Fibroblast of gingiva (primary cell): ENCODE results near the gene MRPL21.
"Not testable (repeated sequence)": the region's sequence is repeated elsewhere in the genome, so short reads cannot be mapped to it uniquely, and the experiment has no call there.

Experiments used
- DNase-seq: peaks from one replicate; pipeline ENCODE4 v3.0.0-alpha.2; 2011; ENCODE audit warnings: low read depth

MRPL21 gene

GRCh38 chr11:68911731-68912130 is 8.1 kb upstream of the MRPL21 start:
- no peak for DNase-seq

GRCh38 chr11:68910965-68911364 is 7.3 kb upstream of the MRPL21 start:
- no peak for DNase-seq

GRCh38 chr11:68908273-68908672 is 4.6 kb upstream of the MRPL21 start:
- no peak for DNase-seq

- no peak for DNase-seq
Observed at GRCh38 chr11:68905421-68906360, 2.1 kb upstream of the MRPL21 start.

- DNase-seq: no peak
Observed at GRCh38 chr11:68904248-68904847, 716 bp upstream of the MRPL21 start.

GRCh38 chr11:68900835-68901381 is 2.7 kb downstream of the MRPL21 start:
- no peak for DNase-seq

GRCh38 chr11:68897441-68897840 is 6.2 kb downstream of the MRPL21 start:
- no peak for DNase-seq

GRCh38 chr11:68896171-68896959 is 7.3 kb downstream of the MRPL21 start:
- DNase-seq: no peak

GRCh38 chr11:68893282-68893681 is 10.3 kb downstream of the MRPL21 start:
- DNase-seq: no peak

- no peak for DNase-seq
Observed at GRCh38 chr11:68892576-68892975, 11.1 kb downstream of the MRPL21 start.

GRCh38 chr11:68891351-68891948 is 12.2 kb downstream of the MRPL21 start:
- no peak for DNase-seq

GRCh38 chr11:68890490-68891231 is 13.0 kb downstream of the MRPL21 start:
- peak; percentile 96 for DNase-seq

GRCh38 chr11:68889948-68890446 is 13.6 kb downstream of the MRPL21 start:
- peak; percentile 97 for DNase-seq

- DNase-seq: not testable (repeated sequence)
Observed at GRCh38 chr11:68884827-68885226, 18.8 kb downstream of the MRPL21 start.

GRCh38 chr11:68882391-68882790 is 21.2 kb downstream of the MRPL21 start:
- no peak for DNase-seq

GRCh38 chr11:68881320-68881719 is 22.3 kb downstream of the MRPL21 start:
- DNase-seq: no peak

GRCh38 chr11:68880851-68881250 is 22.8 kb downstream of the MRPL21 start:
- DNase-seq: no peak

- DNase-seq: no peak
Observed at GRCh38 chr11:68878022-68878421, 25.6 kb downstream of the MRPL21 start.

- DNase-seq: no peak
Observed at GRCh38 chr11:68872216-68873003, 31.2 kb downstream of the MRPL21 start.

GRCh38 chr11:68870470-68870869 is 33.2 kb downstream of the MRPL21 start:
- DNase-seq: no peak
